ENCODE data around the gene SMARCA2.

Gene SMARCA2

DNA sequence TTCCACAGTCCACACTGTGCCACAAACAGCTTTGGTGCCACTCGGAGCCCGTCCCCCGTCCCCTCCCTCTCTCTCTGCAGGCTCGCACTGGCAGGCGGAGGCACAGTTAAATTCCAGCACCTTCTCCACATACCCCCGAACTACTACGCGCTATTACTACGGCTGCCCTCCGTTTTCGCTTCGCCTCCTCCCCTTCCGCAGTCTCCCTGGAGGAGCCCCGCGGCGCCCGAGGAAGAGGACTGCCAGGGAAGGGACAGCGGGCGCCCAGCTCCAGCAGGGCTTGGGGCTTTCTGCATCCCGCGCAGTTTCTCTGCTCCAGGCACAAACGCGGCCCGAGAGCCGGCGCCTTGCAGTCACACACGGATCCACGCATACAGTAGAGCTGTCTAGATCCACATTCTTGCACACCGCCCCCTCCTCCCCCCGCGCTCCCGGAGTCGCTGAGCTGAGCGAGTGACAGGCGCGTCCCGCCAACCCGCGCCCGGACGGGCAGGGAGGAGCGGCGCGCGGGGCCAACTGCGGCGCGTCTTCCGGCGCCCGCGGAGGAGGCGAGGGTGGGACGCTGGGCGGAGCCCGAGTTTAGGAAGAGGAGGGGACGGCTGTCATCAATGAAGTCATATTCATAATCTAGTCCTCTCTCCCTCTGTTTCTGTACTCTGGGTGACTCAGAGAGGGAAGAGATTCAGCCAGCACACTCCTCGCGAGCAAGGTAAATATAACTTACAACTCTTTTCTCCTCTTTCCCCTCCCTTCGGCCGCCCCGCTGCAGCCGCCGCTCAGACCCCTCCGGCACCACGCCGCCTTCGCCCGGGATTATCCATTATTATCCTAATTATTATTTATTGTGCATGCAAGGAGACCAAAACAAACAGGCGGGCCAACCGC, at the start of gene SMARCA2:
Gene SMARCA2, plus strand, starts transcription at position 652 of the 885 bp plus-strand sequence. CDS start 13,676 bp downstream, outside the sequence.
- FAIRE-seq: no peak

DNA sequence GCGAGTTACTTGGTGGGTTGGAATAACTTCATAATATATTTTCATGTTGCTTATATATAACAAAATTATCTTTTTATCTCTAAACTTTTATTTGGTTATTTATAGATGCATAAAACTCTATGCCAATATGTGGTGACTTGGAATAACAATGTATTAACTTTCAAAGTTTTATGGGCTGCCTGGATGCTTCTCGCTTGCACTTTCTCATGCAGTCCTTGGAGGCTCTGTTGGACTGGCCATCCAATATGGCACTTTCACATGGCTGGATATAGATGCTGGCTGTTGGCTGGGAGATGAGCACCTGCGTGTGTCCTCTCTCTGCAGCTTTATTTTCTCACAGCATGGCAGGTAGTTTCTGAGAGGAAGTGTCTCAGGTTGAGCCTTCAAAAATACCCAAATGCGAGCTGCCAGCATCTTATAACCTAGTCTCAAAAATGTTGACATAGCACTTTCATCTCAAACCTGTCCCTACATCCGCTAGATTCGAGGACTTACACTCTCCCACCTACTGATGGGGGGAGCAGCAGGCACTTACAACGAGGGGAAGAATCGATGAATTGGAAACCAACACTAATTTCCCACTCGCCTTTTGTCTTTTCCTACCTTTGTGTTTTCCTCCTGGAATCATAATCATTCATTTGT, 48.3 kb upstream of the SMARCA2 start:
- FAIRE-seq: no peak

- no peak for FAIRE-seq
These were observed 46.0 kb upstream of the SMARCA2 start for GRCh38 chr9:1969160-1969559.

DNA sequence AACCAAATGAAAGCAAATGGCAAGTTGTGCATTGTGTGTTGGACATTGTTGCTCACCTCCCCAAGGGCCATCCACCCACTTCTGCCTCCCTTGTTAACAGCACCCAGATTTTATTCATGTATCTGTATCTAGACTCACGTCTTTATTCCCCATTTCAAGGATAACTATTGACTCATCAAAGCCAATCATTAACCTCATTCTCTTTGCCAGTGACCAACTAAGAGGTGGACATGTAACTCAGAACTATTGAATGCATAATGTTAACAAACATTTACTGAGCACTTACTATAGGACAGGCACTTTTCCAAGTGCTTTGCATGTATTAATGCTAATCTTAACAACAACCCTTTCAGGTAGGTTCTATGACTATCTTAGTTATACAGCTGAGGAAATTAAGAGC, 45.2 kb upstream of the SMARCA2 start:
- no peak for FAIRE-seq

DNA sequence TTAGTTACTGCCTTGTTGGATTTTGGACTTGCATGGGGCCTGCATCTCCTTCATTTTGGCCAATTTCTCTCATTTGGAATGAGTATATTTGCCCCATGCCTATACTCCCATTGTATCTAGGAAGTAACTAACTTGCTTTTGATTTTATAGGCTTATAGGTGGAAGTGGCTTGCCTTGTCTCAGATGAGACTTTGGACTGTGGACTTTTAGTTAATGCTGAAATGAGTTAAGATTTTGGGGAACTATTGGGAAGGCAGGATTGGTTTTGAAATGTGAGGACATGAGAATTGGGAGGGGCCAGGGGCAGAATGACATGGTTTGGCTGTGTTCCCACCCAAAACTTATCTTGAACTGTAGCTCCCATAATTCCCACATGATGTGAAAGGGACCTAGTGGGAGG, 42.5 kb upstream of the SMARCA2 start:
- FAIRE-seq: no peak

DNA sequence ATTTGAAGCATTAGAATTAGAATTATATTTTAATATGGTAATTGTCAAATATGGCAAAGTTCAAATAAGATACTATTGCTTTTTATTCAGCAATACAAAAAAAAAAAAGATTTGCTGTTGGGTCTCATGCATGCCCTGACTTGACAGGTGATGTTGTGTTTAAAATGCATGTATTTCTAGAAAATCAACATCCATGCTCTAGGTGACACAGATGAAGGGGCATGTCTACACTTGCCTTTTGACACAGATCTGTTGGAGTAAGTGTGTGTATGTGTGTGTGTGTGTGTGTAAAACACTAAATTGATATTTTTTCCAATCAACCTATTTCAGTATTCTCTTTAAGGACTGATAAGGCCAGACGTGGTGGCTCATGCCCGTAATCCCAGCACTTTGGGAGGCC, 38.1 kb upstream of the SMARCA2 start:
- FAIRE-seq: no peak

- FAIRE-seq: no peak
These were observed 36.2 kb upstream of the SMARCA2 start for GRCh38 chr9:1978941-1979340.

DNA sequence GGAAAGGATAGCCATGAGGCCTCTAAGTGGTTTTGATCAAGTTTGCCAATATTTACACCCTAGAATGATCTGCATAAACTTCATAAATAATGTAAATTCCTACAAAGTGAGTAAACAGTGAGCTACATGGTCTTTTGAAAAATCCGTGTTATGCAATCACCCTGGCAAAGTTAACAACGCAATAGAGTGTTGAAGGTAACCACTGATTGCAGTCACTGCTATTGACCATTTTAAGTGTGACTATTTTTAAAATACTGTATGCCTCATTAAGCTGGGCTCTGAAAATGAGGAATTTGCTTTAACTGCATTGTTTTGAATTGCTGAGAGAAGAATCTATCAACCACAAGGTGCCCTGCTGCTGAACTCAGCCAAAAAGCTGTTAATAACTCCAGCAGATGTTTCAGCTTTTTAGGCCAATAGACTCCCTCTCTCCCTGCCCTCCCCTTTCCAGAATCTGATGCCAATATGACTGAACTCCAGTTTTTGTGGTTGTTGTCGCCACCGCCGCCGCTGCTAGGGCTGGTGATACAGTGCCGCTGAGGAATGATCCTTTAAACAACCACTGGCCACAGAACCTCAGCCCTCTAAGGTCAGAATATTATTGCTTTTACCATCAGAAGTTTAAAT, 35.3 kb upstream of the SMARCA2 start:
- FAIRE-seq: no peak

DNA sequence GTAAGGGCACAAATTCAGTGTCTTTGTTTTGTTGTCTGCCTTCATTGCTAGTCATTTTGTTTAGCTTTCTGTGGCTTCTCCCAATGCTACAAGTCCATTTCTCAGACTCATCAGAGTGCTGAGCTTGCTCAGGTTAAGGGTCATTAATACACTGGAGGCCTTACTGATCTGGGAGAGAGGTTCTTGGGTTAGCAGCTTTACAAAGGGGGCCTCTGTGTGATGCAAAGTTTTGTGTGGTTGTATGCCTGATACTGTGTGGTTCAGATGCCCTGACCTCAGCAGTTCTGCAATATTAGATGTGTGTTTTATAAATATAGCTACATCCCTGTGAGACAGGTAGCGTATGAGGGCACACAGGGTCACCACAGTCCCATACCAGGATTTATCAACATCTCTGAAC, 34.8 kb upstream of the SMARCA2 start:
- FAIRE-seq: no peak

- FAIRE-seq: no peak
These were observed 33.1 kb upstream of the SMARCA2 start for GRCh38 chr9:1982074-1982473.

DNA sequence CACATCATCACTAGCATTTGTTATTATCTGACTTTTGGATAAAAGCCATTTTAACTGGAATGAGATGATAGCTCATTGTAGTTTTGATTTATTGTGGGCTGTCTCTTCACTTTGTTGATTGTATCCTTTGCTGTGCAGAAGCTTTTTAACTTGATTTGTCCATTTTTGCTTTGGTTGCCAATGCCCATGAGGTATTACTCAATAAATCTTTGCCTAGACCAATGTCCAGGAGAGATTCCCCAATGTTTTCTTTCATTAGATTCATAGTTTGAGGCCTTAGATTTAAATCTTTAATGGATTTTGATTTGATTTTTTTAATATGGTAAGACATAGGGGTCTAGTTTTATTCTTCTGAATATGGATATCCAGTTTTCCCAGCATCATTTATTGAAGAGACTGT, 28.8 kb upstream of the SMARCA2 start:
- FAIRE-seq: no peak

DNA sequence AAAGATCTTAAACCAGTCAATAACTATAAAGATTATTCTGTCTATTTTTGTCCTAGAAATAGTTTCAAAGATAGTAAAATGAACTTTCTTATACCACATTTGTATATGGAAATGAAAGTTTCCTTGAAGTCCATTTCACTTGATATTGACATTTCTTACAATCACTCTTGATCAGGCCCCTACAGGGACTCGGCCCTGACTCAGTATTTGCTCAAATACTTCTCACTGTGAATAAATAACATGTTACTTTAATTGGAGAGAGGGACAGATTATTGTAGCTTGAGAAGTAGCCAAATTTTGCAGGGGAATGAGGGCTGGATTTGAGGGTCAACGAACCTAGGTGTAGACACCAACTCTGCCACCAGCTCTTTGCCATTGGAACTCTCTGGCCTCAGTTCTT, 25.6 kb upstream of the SMARCA2 start:
- no peak for FAIRE-seq

DNA sequence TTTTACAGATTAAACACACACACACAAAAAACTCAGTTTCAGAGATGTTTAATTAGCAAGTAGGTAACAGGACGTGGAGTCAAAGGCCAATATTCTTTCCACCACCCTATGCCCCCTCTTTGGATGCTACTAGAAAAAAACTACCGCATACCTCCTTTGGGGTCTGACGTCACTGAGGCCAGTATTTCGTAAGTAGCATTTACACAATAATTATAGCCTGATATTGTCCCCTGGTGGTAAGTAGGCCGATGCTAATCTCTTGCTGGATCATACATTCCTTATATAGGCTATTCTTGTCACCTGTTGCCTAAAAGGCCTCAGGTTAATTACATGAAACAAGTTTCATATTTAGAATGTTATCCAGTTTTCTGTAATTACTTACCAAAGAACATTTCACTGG, 21.0 kb upstream of the SMARCA2 start:
- FAIRE-seq: no peak

- no peak for FAIRE-seq
These were observed 20.1 kb upstream of the SMARCA2 start for GRCh38 chr9:1995084-1995483.

- no peak for FAIRE-seq
These were observed 19.0 kb upstream of the SMARCA2 start for GRCh38 chr9:1996156-1996555.

DNA sequence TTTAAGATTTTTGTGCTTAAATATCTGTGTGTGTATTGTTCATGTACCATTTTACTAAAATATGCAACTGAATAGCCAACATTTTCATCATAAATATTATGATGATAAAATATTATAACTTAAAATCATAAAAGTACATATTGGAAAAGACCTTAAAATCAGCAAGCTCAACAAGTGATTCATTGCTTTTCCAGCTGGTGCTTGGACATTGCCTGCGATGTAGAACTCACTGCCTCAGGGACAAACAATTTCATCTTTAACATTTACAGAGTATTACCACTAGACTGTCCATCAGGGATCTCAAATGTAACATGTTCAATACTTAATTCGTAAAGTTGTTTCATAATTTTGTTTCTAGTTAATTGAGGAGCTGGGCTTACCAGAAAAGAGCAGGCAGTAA, 17.5 kb upstream of the SMARCA2 start:
- FAIRE-seq: no peak

- no peak for FAIRE-seq
These were observed 17.0 kb upstream of the SMARCA2 start for GRCh38 chr9:1998111-1998510.

GRCh38 chr9:2000314-2000713, 14.8 kb upstream of the SMARCA2 start:
- no peak for FAIRE-seq

DNA sequence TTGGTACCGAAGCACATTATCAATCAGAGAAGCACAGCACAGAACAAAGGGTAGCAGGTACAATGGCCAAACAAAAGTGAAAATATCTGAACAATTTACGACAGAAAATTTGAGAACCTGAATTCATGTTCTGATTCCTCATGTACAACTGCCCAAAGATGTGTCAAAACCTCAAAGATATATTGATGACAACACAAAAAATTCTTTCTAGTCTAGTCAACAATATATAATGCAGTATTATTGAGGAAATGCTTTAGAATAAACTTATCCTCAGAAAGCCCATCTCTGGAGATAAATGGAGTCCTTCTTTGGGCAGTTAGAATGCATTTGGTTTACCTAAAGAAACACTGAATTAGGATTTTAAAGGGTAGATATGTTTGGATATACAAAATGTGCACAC, 6.8 kb upstream of the SMARCA2 start:
- no peak for FAIRE-seq

DNA sequence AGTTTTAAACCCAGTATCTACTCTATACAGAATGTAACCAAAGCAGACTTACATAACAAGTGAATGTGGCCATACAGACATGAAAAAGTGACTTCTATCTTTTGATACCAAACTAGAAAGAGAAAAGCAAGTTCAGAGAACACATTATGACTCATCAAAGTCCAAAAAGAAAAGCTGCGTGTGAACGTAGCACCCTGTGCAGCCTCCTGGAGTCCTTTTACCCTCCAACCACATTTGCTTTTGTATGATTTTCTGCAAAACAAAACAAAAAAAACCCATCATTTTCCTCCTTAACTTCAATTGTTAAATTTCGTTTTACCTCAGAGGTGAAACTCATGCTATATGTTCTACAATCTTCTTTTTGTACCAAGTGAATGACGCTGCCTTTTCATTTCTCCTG, 2.8 kb upstream of the SMARCA2 start:
- FAIRE-seq: no peak

GRCh38 chr9:2013743-2014475, 1.2 kb upstream of the SMARCA2 start:
- no peak for FAIRE-seq

GRCh38 chr9:2015581-2016407, 647 bp downstream of the SMARCA2 start:
- FAIRE-seq: no peak

All from A204.1 (cell line).